Nucleus accumbens (tissue), 56 donors: ENCODE results near the gene ELP2.

Experiments
- DNase-seq, 56 donors: peaks; one replicate each; lab custom pipeline; 2025; lab: John Stamatoyannopoulos, UW

Gene ELP2

DNA sequence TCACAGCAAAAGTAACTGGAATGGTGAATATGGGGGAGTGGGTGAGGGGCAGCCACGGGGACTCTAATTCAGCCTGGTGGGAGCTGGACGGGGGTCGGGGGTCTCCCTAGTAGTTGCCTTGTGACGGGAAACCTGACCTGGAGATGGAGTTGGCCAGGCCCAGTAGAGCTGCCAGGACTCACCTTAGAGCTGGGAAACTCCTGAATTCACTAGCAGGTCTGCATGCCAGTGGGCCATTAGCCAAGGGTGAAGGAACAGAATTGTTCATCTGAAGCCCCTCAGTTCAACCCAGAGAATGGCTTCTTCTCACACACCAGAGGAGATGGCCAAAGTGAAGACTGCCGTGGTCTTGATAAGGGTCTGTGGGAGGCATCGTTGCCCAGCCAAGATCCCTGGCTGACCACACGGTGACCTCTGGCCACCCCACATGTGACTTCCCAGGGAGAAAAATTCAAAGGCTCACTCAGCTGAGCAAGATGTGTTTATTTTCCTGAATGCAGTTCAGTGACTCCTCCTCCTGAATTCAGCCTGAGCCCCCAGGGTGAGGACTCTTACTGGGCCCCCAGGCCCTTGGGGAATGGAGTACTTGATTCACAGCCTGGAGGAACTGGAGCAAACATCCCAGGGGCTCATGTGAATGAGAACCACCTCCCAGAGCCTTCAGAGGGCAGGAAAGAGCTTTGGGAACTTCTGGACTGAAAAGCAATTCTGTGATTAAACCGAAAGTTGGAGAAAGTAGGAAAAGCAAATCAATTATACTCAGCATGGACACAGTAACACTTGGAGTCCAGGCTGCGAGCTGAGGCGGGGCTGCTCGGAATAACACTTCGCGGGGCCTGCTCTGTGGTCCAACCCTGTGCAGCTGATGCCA lies 82.8 kb downstream of the ELP2 start:
- peak in 1 of 56 donors; percentile 20 for DNase-seq

GRCh38 chr18:36214811-36215210 lies 85.1 kb downstream of the ELP2 start:
- no peak for DNase-seq

DNA sequence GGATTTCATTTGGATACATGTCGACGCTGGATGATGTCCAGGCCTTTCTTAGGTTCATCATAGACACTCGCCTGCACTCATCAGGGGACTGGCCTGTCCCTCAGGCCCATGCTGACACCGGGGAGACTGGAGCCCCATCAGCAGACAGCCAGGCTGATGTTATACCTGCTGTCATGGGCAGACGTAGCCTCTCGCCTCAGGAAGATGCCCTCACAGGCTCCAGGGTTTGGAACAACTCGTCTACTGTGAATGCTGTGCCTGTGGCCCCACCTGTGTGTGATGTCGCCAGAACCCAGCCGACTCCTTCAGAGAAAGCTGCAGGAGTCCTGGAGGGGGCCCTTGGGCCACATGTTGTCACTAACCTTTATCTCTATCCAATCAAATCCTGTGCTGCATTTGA lies 85.9 kb downstream of the ELP2 start:
- no peak for DNase-seq

DNA sequence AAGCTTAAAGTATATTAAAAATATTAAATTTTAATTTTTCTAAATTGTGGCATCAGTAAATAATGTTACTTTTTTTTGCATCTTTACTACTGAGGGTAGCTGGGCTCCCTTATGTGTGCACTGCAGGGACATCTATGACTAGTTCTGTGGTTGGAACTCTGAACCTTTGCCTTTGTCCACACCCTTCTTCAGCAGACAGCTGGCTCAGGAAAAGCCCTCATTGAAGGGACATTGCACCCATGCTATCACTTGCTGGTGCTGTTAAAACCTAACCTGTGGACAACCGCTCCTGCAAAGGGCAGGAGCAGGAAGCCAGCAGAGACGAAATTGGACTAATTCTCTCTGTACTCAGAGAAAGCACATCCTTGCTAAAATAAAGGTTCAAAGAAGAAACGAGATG lies 87.6 kb downstream of the ELP2 start:
- no peak for DNase-seq

GRCh38 chr18:36229188-36229587 lies 99.5 kb downstream of the ELP2 start:
- no peak for DNase-seq
